Caco-2 (cell line): ENCODE measurements around the gene METTL16. TPM values are rescaled to one million over a fixed set of nuclear protein-coding genes. Genes with fewer than 3 reads are reported as not detected.
"Not testable (repeated sequence)": the region's sequence is repeated elsewhere in the genome, so short reads cannot be mapped to it uniquely, and the experiment has no call there.

Experiments
- BruUV-seq: library from RNA; stranded (reverse); fragments of 400-500 nt; replicated peaks from 2 replicates; lab custom pipeline; 2021; lab: Mats Ljungman, UMichigan
- CTCF ChIA-PET: fragments of 300-600 bp; sonication (Branson Sonifier 250); formaldehyde crosslinking; loops from one replicate; lab custom pipeline; 2022; ENCODE audit warnings: antibody characterized with exemption; lab: Charles Lee
- POLR2A ChIA-PET: fragments of 300-600 bp; sonication (Branson Sonifier 250); formaldehyde crosslinking; loops from one replicate; lab custom pipeline; 2022; ENCODE audit warnings: antibody characterized with exemption; lab: Charles Lee
- DNase-seq, 2 experiments: peaks; one replicate each; pipeline versions ENCODE4 v3.0.0 to v3.0.0-alpha.2; 2020 to 2022
- H3K27me3 ChIP-seq: replicated peaks from 2 replicates; pipeline ENCODE4 v1.6.0; 2011; ENCODE audit warnings: low read length; ENCODE audit not compliant: control insufficient read depth, insufficient read depth
- H3K36me3 ChIP-seq: 2 replicates; pipeline ENCODE4 v1.5.1; 2011; ENCODE audit warnings: low read length; ENCODE audit not compliant: control insufficient read depth, insufficient read depth
- H3K4me1 ChIP-seq: fragments of 250-450 bp; sonication (Bioruptor Pico); 2 replicates; pipeline ENCODE4 v1.5.1; 2020; ENCODE audit warnings: mild to moderate bottlenecking
- H3K4me3 ChIP-seq: 2 replicates; pipeline ENCODE4 v1.5.1; 2011; ENCODE audit warnings: low read depth, mild to moderate bottlenecking, control low read depth, low read length
- H3K9me3 ChIP-seq: fragments of 250-450 bp; sonication (Bioruptor Pico); 2 replicates; pipeline ENCODE4 v1.5.1; 2020; ENCODE audit warnings: mild to moderate bottlenecking, moderate library complexity
- H3K27ac Mint-ChIP-seq: one replicate; pipeline ENCODE4 v1.8.0; 2022; ENCODE audit warnings: mixed read lengths; ENCODE audit not compliant: unreplicated experiment
- H3K27me3 Mint-ChIP-seq: one replicate; pipeline ENCODE4 v1.8.0; 2022; ENCODE audit warnings: mixed read lengths; ENCODE audit not compliant: insufficient read depth, unreplicated experiment
- H3K36me3 Mint-ChIP-seq: one replicate; pipeline ENCODE4 v1.8.0; 2022; ENCODE audit warnings: mild to moderate bottlenecking, mixed read lengths; ENCODE audit not compliant: insufficient read depth, unreplicated experiment
- H3K4me1 Mint-ChIP-seq: one replicate; pipeline ENCODE4 v1.8.0; 2022; ENCODE audit warnings: low read depth, mixed read lengths; ENCODE audit not compliant: unreplicated experiment
- H3K4me3 Mint-ChIP-seq: one replicate; pipeline ENCODE4 v1.8.0; 2022; ENCODE audit warnings: mild to moderate bottlenecking, moderate library complexity, mixed read lengths; ENCODE audit not compliant: unreplicated experiment
- H3K9me3 Mint-ChIP-seq: one replicate; pipeline ENCODE4 v1.8.0; 2022; ENCODE audit warnings: mixed read lengths; ENCODE audit not compliant: unreplicated experiment
- intact Hi-C: fragments of 100-400 bp; cut with micrococcal nuclease; formaldehyde crosslinking; loops from one replicate; pipeline ENCODE4 v1.10.0; 2022; ENCODE audit not compliant: unreplicated experiment
- total RNA-seq: library from RNA; stranded (reverse); gene quantifications from 2 replicates; pipeline ENCODE4 v1.2.3, GENCODE V29; 2022
- TF ChIP-seq, protein P1 (sequence below), 2 experiments: fragments of 200-600 bp in 1 of 2; IDR thresholded peaks; 1 replicate in 1 of 2; 2 replicates in 1 of 2; pipeline versions ENCODE4 v1.5.1 to v1.8.0; 2011 to 2022; ENCODE audit warnings: antibody characterized with exemption in 1 of 2, control low read depth in 1 of 2, inconsistent platforms in 1 of 2, low read depth in 1 of 2, low read length in 1 of 2, mild to moderate bottlenecking in 1 of 2, moderate library complexity in 1 of 2; ENCODE audit not compliant: insufficient read depth in 1 of 2, severe bottlenecking in 1 of 2, unreplicated experiment in 1 of 2

Gene METTL16
- total RNA-seq, 1 experiment from 2014 or later = 50.4 TPM

DNA sequence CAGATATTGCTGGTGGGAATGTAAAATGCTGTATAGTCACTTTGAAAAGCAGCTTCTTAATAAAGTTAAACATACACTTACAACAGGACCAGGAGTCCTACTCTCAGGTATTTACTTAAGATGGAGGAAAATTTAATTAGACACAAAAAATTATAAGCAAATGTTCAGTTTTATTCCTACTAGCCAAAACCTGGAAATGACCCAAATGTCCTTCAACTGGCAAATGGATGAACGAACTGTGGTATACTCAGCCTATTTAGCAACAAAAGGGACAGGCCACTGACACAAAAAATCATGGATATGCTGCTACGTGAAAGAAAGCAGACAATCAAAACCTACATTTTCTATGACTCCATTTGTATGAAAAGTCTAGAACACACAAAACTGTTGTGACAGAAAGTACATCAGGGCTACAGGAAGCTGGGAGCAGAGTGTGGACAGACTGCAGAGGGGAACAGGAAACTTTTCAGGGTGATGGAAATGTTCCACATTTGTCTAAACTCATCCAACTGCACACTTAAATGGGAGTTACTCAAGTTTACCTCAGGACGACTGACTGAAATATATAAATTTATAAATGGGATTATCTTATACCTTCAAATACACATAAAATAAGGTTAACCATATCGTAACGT, 61.6 kb downstream of the METTL16 start:
- no TSS peak for BruUV-seq
- Mint-ChIP-seq H3K4me3 (no peak overlapping the region), H3K27me3 (no peaks in the 10 kb centered on the region), H3K4me1 (no peaks in the 10 kb centered on the region), H3K36me3 (peaks cover 42% of the 10 kb centered on the region), H3K9me3 (no peaks in the 10 kb centered on the region), H3K27ac (no peak overlapping the region)
- Histone ChIP-seq H3K4me3 (no peak overlapping the region), H3K36me3 (no peaks in the 10 kb centered on the region; the same call in 1 of the 2 replicates), H3K4me1 (no peaks in the 10 kb centered on the region), H3K27me3 (no peaks in the 10 kb centered on the region), H3K9me3 (no peaks in the 10 kb centered on the region; the same call in 1 of the 2 replicates)
- ChIA-PET CTCF (no interaction called here), POLR2A (no interaction called here)
- no peak for DNase-seq
- TF ChIP-seq, protein P1, sequence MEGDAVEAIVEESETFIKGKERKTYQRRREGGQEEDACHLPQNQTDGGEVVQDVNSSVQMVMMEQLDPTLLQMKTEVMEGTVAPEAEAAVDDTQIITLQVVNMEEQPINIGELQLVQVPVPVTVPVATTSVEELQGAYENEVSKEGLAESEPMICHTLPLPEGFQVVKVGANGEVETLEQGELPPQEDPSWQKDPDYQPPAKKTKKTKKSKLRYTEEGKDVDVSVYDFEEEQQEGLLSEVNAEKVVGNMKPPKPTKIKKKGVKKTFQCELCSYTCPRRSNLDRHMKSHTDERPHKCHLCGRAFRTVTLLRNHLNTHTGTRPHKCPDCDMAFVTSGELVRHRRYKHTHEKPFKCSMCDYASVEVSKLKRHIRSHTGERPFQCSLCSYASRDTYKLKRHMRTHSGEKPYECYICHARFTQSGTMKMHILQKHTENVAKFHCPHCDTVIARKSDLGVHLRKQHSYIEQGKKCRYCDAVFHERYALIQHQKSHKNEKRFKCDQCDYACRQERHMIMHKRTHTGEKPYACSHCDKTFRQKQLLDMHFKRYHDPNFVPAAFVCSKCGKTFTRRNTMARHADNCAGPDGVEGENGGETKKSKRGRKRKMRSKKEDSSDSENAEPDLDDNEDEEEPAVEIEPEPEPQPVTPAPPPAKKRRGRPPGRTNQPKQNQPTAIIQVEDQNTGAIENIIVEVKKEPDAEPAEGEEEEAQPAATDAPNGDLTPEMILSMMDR (IDR thresholded peaks at IDR 0.05; ENCODE audit: insufficient read depth in 1 of 2, low read depth in 1 of 2, low read length in 1 of 2, severe bottlenecking in 1 of 2, unreplicated experiment in 1 of 2) = no peak
- intact Hi-C loops = no loop called here

DNA sequence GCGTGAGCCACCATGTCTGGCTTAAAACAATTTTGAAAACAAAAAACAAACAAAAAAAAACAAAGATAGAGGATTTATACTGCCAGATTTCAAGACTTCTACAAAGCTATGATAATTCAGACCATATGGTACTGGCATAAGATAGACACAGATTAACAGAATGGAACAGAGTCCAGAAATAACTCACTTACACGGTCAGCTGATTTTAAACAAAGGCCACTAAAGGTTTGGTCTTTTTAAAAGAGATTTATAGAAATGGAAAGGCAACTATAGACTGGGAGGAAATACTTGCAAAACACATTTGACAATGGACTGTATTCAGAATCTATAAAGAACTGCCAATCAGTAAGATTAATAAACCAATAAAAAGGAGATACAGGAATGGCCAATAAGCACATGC, 62.2 kb downstream of the METTL16 start:
- H3K36me3 ChIP-seq = no peaks in the 10 kb centered on the region; the same call in 1 of the 2 replicates
- POLR2A ChIA-PET = no interaction called here
- H3K36me3 Mint-ChIP-seq = peaks cover 48% of the 10 kb centered on the region
- TF ChIP-seq, protein P1 (IDR thresholded peaks at IDR 0.05; ENCODE audit: insufficient read depth in 1 of 2, low read depth in 1 of 2, low read length in 1 of 2, severe bottlenecking in 1 of 2, unreplicated experiment in 1 of 2) = no peak
- no peaks in the 10 kb centered on the region for H3K9me3 Mint-ChIP-seq
- no peak overlapping the region for H3K4me3 ChIP-seq
- no TSS peak for BruUV-seq
- CTCF ChIA-PET = interaction anchor here (0.7 kb wide), 1 partner anchor 80 kb away, joined by 3 read pairs; no protein-coding TSS in a partner anchor
- intact Hi-C loops = loop anchor here (10.0 kb wide), 1 partner anchor 55 kb away; no protein-coding TSS in a partner anchor
- H3K27me3 ChIP-seq = no peaks in the 10 kb centered on the region
- H3K4me3 Mint-ChIP-seq = no peak overlapping the region
- H3K9me3 ChIP-seq = no peaks in the 10 kb centered on the region; the same call in 1 of the 2 replicates
- no peak overlapping the region for H3K27ac Mint-ChIP-seq
- no peaks in the 10 kb centered on the region for H3K4me1 Mint-ChIP-seq
- no peak for DNase-seq
- no peaks in the 10 kb centered on the region for H3K4me1 ChIP-seq
- no peaks in the 10 kb centered on the region for H3K27me3 Mint-ChIP-seq

DNA sequence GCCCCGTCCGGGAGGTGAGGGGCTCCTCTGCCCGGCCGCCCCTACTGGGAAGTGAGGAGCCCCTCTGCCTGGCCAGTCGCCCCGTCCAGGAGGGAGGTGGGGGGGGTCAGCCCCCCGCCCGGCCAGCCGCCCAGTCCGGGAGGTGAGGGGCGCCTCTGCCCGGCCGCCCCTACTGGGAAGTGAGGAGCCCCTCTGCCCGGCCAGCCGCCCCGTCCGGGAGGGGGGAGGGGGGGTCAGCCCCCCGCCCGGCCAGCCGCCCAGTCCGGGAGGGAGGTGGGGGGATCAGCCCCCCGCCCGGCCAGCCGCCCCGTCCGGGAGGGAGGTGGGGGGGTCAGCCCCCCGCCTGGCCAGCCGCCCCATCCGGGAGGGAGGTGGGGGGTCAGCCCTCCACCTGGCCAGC, 64.2 kb downstream of the METTL16 start:
- intact Hi-C loops = loop anchor here (10.0 kb wide), 1 partner anchor 57 kb away; no protein-coding TSS in a partner anchor
- H3K9me3 Mint-ChIP-seq = not testable (repeated sequence)

More for the DNA sequence above, 64.2 kb downstream of the METTL16 start:
- H3K9me3 ChIP-seq, DNase-seq, POLR2A ChIA-PET, H3K4me3 Mint-ChIP-seq, H3K4me1 Mint-ChIP-seq, CTCF ChIA-PET, H3K27me3 ChIP-seq, H3K27me3 Mint-ChIP-seq, H3K27ac Mint-ChIP-seq, H3K4me1 ChIP-seq, BruUV-seq, H3K4me3 ChIP-seq, H3K36me3 ChIP-seq: not testable (repeated sequence)
- H3K36me3 Mint-ChIP-seq = peaks cover 45% of the 10 kb centered on the region
